Stromal cell of bone marrow (primary cell): ENCODE data around the gene UTP18.

Source experiments
- DNase-seq: peaks from one replicate; pipeline ENCODE4 v3.0.0-alpha.2; 2012; ENCODE audit warnings: low read depth

Gene UTP18

DNA sequence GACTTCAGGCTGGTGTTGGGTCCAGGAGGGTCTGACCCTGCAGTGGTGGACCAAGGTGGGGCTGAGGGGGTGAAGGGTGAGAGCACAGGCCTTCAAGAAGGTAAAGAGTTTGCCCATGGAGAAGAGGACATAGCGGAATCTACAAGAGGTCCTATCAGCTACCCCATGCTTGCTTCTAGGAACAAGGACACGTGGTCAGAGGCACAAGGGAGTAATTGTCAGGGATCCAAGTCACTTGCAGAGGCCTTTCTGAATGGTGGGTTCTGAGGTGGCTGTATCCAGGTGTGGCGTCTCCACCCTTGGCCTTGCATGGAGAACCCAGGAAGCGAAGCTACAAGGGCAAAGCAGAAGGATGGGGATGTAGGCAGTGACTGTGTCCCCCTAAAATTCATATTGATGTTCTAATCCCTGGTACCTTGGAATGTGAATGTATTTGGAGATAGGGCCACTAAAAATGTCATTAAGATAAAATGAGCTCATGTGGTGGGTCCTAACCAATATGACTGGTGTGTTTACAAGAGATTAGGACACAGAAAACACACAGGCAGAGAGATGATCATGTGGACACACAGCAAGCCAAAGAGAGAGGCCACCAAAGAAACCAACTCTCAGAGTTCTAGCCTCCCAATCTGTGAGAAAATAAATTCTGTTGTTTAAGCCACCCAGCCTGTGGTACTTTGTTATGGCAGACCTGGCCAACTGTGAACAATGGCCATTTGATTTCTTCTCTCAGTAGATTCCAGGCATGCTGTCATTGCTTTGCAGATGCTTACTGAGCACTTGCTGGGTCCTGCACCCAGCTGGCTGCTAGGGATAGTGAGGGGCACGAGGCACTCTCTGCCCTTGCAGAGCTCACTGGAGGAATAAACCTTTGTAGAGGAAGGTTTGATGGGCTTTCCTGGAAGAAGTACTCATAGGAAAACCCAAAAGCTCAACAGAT lies 75.8 kb downstream of the UTP18 start:
- no peak for DNase-seq

DNA sequence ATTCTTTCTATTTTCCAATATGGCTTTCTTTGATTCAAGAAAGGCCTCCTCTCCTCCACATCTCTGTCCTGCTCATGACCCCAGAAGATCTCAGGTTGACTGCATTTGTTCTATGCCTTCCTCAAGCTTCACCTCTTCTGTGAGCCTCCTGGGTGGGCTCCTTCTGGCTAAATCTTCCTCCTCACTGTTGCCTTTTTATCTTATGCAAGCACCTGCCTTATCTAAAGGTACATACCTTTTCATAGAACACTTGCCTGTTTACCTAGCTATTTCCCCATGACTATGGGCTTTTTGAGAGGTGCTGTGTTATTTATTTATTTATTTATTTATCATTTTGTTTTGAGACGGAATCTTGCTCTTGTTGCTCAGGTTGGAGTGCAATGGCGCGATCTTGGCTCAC lies 81.1 kb downstream of the UTP18 start:
- no peak for DNase-seq

DNA sequence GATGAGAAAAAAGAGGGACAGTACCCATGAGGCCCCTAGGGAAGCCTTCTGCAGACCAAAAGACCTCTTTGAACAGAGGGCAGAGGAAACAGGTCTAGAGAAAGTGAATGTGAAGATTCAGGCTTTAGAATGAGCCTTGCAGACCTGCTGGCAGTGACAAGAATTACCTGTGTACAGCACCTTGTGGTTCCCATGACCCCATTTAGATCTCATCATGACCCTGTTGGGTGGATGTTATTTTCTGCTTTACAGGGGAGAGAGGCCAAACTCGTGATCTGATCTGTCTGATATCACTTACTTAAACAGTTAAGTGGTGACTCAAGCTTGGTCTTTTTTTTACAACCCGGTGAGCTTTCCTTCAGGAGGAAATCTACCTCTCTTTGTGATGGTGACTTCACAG lies 81.9 kb downstream of the UTP18 start:
- no peak for DNase-seq

DNA sequence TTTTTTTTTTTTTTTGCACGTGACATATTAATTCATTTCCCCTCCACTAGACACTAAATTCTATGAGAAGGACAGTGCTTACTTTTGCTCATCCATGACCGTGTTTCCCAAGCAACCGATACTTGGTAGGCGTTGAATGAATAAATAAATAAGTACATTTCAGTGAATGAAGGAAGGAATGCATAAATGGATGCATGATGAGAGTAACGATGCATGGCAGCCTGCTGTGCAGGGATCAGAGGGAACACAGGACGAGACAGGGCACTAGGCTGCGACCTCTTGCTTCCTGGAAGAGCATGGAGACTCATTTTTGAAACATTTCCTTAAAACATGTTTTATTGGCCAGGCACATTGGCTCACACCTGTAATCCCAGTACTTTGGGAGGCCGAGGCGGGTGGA lies 84.2 kb downstream of the UTP18 start:
- no peak for DNase-seq

DNA sequence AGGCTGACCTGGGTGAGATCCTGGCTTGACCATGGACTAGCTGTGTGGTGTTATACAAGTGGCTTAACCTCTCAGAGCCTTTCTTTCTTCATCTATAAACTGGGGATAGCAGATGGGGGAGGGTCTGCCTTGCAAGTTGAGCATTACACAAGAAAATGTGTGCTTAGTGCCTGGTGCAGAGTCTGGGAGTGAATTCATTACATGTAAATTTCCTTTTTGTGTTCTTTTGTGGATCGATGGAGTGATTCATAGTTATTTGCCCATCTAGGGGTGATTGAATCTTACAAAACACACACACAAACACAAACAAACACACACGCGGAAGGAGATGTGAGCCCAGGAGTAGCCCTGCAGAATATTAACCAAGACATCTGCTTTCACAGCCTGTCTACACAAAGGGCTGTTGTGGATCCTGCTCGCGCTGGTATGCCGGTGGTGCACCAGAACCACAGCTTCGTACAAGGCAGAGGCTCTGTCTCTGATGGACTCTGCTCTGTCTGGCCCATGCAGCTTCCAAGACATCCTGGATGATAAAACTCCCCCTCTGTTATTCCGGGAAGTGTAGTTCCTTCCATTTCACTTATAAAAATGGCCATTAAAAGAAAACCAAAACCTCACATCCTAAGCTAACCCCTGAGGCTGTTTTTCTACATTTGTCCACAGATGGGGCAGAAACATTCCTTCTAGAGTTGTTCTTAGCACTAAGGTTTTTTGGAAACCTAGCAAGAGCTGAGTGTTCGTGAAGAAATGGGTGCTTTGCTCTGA lies 86.1 kb downstream of the UTP18 start:
- DNase-seq, result no peak
